Large intestine (tissue), 3 donors: ENCODE measurements around the gene RCE1. TPM values are rescaled to one million over a fixed set of nuclear protein-coding genes. Genes with fewer than 3 reads are reported as not detected.
A peak's percentile ranks its signal among the peaks of the same experiment; 100 is the strongest.

Experiments
- DNase-seq, 2 donors: peaks; one replicate each; pipeline versions ENCODE4 v3.0.0 to v3.0.0-alpha.2; 2013
- H3K27ac ChIP-seq: one replicate; pipeline ENCODE4 v1.5.1; 2013; ENCODE audit warnings: low read length
- H3K27me3 ChIP-seq: 2 replicates; pipeline ENCODE4 v1.6.1; 2013; ENCODE audit warnings: low read length; ENCODE audit not compliant: control insufficient read depth, insufficient read depth
- H3K36me3 ChIP-seq: 2 replicates; pipeline ENCODE4 v1.6.1; 2013; ENCODE audit warnings: low read length; ENCODE audit not compliant: control insufficient read depth, insufficient read depth
- H3K4me1 ChIP-seq: one replicate; pipeline ENCODE4 v1.6.1; 2013; ENCODE audit warnings: low read length; ENCODE audit not compliant: control insufficient read depth, insufficient read depth
- H3K4me3 ChIP-seq: one replicate; pipeline ENCODE4 v1.5.1; 2013; ENCODE audit warnings: low read length
- H3K9me3 ChIP-seq: one replicate; pipeline ENCODE4 v1.6.1; 2013; ENCODE audit warnings: mild to moderate bottlenecking, low read depth, low read length, moderate library complexity; ENCODE audit not compliant: control insufficient read depth
- WGBS: methylation state at CpG from one replicate; pipeline ENCODE4 v1.1.5; 2013; ENCODE audit warnings: low lambda C conversion rate; ENCODE audit not compliant: insufficient coverage; 5-methylcytosine and 5-hydroxymethylcytosine counted together
- polyA plus RNA-seq: library from polyadenylated mRNA; unstranded; fragments of 120-200 nt; gene quantifications from one replicate; pipeline ENCODE4 v1.2.1, GENCODE V29; 2013

RCE1 gene
- polyA plus RNA-seq, 1 donor, result 27.2 TPM

DNA sequence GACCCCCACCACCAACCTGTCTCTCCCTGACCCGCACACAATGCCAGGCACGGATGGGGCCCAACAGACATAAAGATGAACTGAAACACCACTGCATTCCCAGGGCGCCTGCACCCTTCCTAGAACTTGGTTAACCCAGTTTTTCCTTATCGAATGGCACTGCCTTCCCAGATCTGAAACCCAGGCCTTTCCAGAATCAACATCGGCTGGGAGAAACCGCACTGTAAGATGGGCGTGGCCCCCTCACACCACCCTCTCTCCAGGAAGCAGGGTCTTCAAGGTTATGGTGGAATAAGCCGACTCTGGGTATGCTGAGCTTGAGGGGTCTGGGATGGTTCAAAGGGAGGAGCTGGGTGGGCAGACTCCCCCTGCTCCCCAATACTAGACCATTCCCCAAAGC, 36.8 kb downstream of the RCE1 start:
- DNase-seq, result no peak
- no peak overlapping the region for H3K4me3 ChIP-seq
- no CpG with 5 or more reads among the region's 8 CpGs for WGBS
- H3K27ac ChIP-seq, result no peak overlapping the region
- H3K4me1 ChIP-seq, result peaks cover 7% of the 10 kb centered on the region
- no peaks in the 10 kb centered on the region for H3K36me3 ChIP-seq
- H3K27me3 ChIP-seq, result no peaks in the 10 kb centered on the region
- H3K9me3 ChIP-seq, result peaks cover 2% of the 10 kb centered on the region

DNA sequence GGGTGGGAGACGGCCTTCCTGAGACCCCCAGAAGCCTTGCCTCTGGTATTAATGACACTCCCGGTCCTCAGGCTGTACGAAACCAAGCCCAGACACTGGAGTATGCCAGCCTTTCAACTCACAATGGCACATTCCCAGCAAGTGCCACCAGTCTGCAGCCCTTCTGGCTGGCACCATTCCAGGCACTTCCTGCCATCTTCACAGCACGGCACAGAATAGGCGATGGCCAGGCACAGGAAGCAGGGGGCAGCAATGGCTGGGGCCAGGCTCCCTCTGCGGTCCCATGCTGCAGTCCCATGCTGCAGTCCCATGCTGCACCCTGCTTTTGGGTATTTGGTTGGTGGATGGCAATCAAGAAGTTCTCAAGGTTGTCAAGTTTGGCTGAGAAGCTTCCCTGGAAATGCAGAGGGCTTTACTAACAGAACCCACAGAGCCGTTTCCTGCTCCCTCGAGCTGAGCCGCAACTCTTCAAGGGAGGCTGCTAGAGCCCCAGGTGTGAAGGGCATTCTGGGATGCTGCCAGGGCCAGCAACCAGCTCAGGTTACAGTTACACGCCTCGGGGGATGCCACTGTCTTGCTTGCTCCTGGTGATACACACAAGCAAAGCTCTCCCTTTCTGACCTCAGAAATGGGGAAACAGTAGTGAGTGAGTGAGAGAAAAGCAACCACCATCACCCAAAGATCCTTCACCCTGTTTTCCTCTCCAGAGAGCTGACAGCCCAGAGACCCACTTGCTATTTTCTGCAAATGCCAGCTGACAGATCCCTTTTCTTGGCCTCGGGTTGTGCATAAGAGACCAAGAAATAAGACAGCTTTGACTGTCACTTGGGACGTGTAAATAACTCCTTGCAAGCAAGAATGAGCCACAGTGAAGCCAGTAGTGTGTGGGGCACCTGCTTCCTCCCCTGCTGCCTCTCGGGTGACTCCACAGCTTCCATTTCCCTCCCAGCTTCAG, 37.5 kb downstream of the RCE1 start:
- no peak for DNase-seq
- Histone ChIP-seq H3K27me3 (no peaks in the 10 kb centered on the region), H3K9me3 (no peaks in the 10 kb centered on the region), H3K4me1 (peaks cover 7% of the 10 kb centered on the region), H3K36me3 (no peaks in the 10 kb centered on the region), H3K27ac (no peak overlapping the region), H3K4me3 (no peak overlapping the region)
- WGBS, result no CpG with 5 or more reads among the region's 14 CpGs

DNA sequence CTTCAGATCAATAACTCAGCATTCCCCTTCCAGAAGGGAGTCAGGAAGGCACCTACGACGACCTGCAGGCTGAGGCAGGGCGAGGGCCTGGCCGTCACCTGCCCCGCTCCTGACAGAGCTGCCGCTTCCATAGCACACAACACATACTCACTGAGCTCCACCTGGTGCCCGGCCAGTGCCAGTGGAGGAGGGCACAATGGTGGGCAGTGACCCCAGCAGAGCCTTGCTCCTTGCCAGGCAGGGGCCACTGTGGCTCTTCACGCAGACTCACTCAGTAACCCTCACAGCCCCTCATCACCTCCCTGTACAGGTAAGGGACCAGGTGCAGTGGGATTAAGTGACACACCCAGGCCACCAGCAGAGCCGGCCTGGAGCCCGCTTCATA, 38.2 kb downstream of the RCE1 start:
- Histone ChIP-seq H3K4me3 (no peak overlapping the region), H3K9me3 (no peaks in the 10 kb centered on the region), H3K36me3 (no peaks in the 10 kb centered on the region), H3K27ac (no peak overlapping the region), H3K4me1 (peaks cover 7% of the 10 kb centered on the region), H3K27me3 (no peaks in the 10 kb centered on the region)
- no CpG with 5 or more reads among the region's 10 CpGs for WGBS
- DNase-seq, result no peak

DNA sequence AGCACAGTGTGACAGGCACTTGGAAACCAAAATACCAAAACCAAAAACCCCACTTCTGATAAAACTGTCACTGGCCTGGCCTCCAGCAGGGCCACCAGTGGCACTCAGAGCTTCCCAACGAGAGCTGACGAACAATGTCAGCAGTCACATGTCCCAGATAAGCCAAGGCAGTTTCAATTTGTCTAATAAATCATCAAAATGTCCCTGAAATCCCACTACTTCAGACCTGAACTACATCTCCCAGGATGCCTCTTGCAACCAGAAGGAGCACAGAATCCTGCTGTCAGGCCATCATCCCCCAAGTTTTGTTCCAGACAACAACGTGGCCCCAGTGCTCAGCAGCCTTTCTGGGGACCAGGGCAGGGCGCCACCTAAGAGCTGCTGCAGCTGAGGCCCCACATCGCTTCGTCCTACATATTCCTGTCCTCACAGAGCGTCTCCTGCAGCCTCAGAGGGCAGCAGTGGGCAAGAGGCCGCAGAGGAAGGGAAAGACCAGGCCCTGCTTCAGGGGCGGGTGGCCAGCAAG, 38.7 kb downstream of the RCE1 start:
- H3K27me3 ChIP-seq, result no peaks in the 10 kb centered on the region
- H3K9me3 ChIP-seq, result no peaks in the 10 kb centered on the region
- no peak overlapping the region for H3K27ac ChIP-seq
- H3K4me3 ChIP-seq, result no peak overlapping the region
- DNase-seq, result no peak
- WGBS, result no CpG with 5 or more reads among the region's 9 CpGs
- H3K36me3 ChIP-seq, result no peaks in the 10 kb centered on the region
- peaks cover 7% of the 10 kb centered on the region for H3K4me1 ChIP-seq

DNA sequence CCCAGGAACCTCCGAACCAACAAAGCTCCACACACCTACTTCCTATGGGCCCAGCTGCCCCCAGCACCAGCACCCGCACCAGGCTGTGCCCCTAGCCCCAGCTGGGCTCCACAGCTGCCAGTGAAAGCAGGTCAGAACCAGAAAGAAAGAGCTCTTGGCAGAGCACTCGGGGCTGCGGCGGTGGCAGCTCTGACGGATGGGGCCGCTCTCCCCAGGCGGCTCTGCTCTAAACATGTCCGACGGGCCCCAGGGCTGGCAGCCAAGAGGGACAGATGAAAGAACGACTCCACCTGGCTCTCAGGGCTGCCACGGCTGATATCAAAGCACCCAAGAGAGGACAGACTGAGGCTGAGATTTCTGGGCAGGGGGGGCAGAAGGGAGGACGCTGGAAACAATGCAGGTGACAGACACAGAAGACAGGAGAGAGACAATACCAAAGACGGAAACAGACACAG, 39.3 kb downstream of the RCE1 start:
- Histone ChIP-seq H3K27ac (no peak overlapping the region), H3K4me3 (no peak overlapping the region), H3K9me3 (no peaks in the 10 kb centered on the region), H3K36me3 (no peaks in the 10 kb centered on the region), H3K4me1 (peaks cover 7% of the 10 kb centered on the region), H3K27me3 (no peaks in the 10 kb centered on the region)
- DNase-seq, result no peak
- WGBS, result no CpG with 5 or more reads among the region's 14 CpGs

DNA sequence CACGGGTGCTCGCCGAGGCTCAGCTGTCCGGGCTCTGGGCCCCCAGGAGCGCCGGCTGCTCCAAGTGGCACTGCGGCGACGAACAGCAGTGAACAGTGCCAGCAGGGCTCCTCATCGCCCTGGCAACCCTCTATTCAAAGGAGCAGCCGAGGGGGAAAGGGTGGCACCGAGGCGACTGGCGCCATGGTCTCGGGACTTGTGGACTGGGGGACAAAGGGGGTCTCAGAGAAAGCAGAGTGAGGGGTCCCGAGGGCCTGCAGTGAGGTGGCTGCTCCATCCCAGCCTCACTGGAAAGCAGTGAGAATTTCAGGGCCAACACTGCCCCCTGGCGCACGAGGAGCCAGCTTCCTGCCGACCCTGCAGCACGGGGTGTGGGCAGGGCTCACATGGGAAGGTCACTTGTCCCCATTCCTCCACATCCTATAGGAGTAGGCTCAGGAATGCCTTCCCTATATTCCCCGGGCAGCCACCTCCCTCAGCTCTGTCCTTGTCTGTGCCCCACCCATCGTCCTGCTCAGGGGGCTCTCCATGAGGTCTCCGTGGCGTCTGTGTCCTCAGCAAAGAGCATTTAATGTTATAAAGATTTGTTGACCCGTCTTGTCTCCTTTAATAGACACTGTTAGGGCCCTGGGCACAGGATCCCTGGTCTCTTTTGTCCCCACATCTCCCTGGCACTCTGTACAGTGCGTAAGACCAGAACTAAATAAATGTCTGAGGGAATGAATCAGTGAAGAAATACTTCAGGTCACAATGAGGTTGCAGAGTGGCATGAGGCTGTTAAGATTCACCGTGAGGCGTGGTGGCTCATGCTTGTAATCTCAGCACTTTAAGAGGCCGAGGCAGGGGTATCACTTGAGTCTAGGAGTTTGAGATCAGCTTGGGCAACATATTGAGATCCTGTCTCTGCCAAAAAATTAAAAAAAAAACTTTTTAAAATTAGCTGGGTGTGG, 40.0 kb downstream of the RCE1 start:
- H3K36me3 ChIP-seq, result peaks cover 2% of the 10 kb centered on the region
- DNase-seq, result peak; percentile 42 to 51
- H3K4me1 ChIP-seq, result peaks cover 7% of the 10 kb centered on the region
- no CpG with 5 or more reads among the region's 29 CpGs for WGBS
- no peak overlapping the region for H3K27ac ChIP-seq
- H3K4me3 ChIP-seq, result no peak overlapping the region
- no peaks in the 10 kb centered on the region for H3K9me3 ChIP-seq
- no peaks in the 10 kb centered on the region for H3K27me3 ChIP-seq

DNA sequence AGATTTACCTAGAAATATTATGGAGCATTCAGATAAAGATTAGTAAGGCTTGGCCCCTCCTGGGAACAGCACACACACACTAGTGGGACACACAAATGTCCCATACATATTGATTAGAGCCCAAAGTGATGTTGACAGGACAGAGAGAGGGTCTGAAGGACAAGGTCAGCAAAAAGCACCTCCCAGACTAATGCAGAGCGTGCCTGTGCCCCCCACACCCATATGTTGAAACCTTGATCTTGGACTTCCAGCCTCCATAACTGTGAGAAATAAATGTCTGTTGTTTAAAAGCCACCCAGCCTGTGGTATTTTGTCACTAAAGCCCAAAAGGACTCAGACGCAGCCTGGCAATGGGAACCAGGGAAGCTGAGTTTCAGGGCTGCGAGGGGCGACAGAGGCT, 41.2 kb downstream of the RCE1 start:
- Histone ChIP-seq H3K4me1 (peaks cover 3% of the 10 kb centered on the region), H3K9me3 (no peaks in the 10 kb centered on the region), H3K27me3 (no peaks in the 10 kb centered on the region), H3K27ac (no peak overlapping the region), H3K4me3 (no peak overlapping the region), H3K36me3 (peaks cover 3% of the 10 kb centered on the region)
- no CpG with 5 or more reads among the region's 4 CpGs for WGBS
- DNase-seq, result no peak

DNA sequence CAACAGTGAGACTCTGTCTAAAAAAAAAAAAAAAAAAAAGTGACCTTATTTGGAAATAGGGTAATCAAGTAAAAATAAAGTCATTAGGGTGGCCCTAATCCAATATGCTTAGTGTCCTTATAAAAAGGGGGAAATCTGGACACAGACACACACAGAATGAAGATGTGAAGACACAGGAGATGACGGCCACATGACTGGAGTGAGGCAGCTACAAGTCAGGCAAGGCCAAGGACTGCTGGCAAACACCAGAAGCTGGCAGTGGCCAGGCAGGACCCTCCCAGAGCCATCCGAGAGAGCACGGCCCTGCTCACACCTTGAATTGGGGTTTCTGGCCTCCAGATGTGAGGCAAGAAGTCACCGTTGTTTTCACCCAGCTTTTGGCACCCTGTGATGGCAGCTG, 42.2 kb downstream of the RCE1 start:
- H3K9me3 ChIP-seq, result no peaks in the 10 kb centered on the region
- peaks cover 3% of the 10 kb centered on the region for H3K36me3 ChIP-seq
- H3K4me1 ChIP-seq, result peaks cover 3% of the 10 kb centered on the region
- no CpG with 5 or more reads among the region's 4 CpGs for WGBS
- H3K27ac ChIP-seq, result no peak overlapping the region
- no peaks in the 10 kb centered on the region for H3K27me3 ChIP-seq
- H3K4me3 ChIP-seq, result no peak overlapping the region
- DNase-seq, result no peak

DNA sequence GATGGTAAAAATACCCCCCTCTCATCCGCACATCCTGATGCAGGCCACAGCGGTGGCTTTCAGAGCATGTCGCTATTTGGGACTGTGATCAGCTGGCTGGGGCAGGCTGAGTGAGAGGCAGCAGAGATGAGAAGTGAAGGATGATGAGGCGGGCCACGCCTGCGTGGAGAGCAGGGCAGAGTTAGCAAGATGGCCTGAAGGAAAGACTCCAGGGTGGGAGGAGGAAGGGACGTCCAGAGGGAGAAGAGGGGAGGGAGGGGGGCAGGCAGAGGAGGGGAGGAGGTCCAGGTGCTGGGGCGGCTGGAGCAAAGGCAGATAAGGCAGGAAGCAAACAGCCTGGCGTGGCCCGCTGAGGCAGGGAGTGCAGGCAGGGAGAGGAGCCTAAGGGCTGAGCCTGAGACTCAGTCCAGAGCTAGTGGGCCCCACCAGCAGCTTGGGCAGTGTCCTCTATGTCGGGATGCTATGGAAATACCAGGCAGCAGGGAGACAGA, 42.8 kb downstream of the RCE1 start:
- DNase-seq, result no peak
- H3K27ac ChIP-seq, result no peak overlapping the region
- WGBS, result no CpG with 5 or more reads among the region's 11 CpGs
- H3K4me1 ChIP-seq, result peaks cover 3% of the 10 kb centered on the region
- no peaks in the 10 kb centered on the region for H3K9me3 ChIP-seq
- no peaks in the 10 kb centered on the region for H3K27me3 ChIP-seq
- H3K36me3 ChIP-seq, result peaks cover 3% of the 10 kb centered on the region
- no peak overlapping the region for H3K4me3 ChIP-seq

DNA sequence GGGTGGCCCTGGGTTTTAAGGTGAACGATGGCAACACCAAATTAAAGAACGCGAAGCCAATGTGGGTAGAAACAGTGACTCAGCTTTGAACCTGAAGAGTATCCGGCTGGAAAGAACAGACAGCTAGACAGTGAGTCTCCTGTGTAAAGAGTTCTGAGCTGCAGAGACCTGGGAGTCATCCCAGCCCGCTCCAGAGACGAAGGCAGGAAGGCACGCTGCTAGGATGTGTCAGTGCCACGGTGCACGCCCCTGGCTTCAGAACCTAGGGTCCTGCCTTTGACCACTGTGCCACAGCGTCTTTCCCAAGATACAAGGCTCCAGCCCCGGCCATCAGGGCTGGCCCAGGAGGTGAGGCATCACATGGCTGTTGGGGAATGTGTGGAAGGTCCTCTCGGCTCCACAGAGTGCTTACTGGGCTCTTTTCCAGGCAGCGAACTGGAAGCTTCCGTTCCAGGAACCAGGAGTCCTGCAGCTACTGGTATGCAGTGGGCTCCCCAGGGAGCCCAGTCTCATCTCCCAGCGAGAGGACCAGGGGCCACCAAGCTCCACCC, 43.5 kb downstream of the RCE1 start:
- H3K27me3 ChIP-seq, result no peaks in the 10 kb centered on the region
- no peak overlapping the region for H3K27ac ChIP-seq
- no peak overlapping the region for H3K4me3 ChIP-seq
- peaks cover 3% of the 10 kb centered on the region for H3K36me3 ChIP-seq
- no CpG with 5 or more reads among the region's 15 CpGs for WGBS
- no peak for DNase-seq
- H3K4me1 ChIP-seq, result peaks cover 3% of the 10 kb centered on the region
- H3K9me3 ChIP-seq, result no peaks in the 10 kb centered on the region
